Body of pancreas (tissue), 4 donors: ENCODE results near the gene ROBO2. TPM values are rescaled to one million over a fixed set of nuclear protein-coding genes. Genes with fewer than 3 reads are reported as not detected.
A peak's percentile ranks its signal among the peaks of the same experiment; 100 is the strongest.

Experiments
- ATAC-seq: fragments of 150-250 bp; one replicate; pipeline ENCODE4 v1.9.1; 2016
- DNase-seq, 4 donors: peaks; one replicate each; pipeline ENCODE4 v3.0.0-alpha.2; 2019
- H3K27ac ChIP-seq, 4 donors: fragments of 200-600 bp; sonication (generic); 1 replicate in 3 of 4; 2 replicates in 1 of 4; pipeline versions ENCODE4 v1.5.1 to v1.6.1; 2016 to 2019; ENCODE audit warnings: mild to moderate bottlenecking in 1 of 4, mixed read lengths in 1 of 4, moderate library complexity in 1 of 4
- H3K27me3 ChIP-seq, 2 donors: fragments of 200-600 bp; sonication (generic); one replicate each; pipeline ENCODE4 v1.6.0; 2016; ENCODE audit warnings: mild to moderate bottlenecking in 1 of 2
- H3K36me3 ChIP-seq, 2 donors: fragments of 200-600 bp; sonication (generic); replicated peaks in 1 of 2; 2 replicates each; pipeline ENCODE4 v1.5.1; 2016; ENCODE audit warnings: low read depth in 2 of 2; ENCODE audit not compliant: insufficient read depth in 1 of 2
- H3K4me1 ChIP-seq: fragments of 200-600 bp; sonication (generic); one replicate; pipeline ENCODE4 v1.6.0; 2016
- H3K4me3 ChIP-seq, 2 donors: fragments of 200-600 bp; sonication (generic); 1 replicate in 1 of 2; 2 replicates in 1 of 2; pipeline ENCODE4 v1.5.1; 2016 to 2019
- H3K9me3 ChIP-seq, 3 donors: fragments of 200-600 bp; sonication (generic); 1 replicate in 2 of 3; 2 replicates in 1 of 3; pipeline ENCODE4 v1.5.1; 2016
- POLR2A ChIP-seq, 3 donors: fragments of 450-650 bp; IDR thresholded peaks; one replicate each; pipeline ENCODE4 v1.6.1; 2016; ENCODE audit warnings: antibody characterized with exemption in 3 of 3, mild to moderate bottlenecking in 2 of 3
- WGBS, 2 donors: methylation state at CpG; one replicate each; pipeline ENCODE4 v1.1.5; 2017; 5-methylcytosine and 5-hydroxymethylcytosine counted together
- intact Hi-C: fragments of 100-400 bp; cut with DNase I; formaldehyde crosslinking; loops from one replicate; pipeline ENCODE4 v1.15.1; 2023
- total RNA-seq, 2 donors: library from RNA; depleted of rRNA; stranded (reverse); fragments of >200 nt; gene quantifications; one replicate each; pipeline ENCODE4 v1.1.0, GENCODE V29; 2016
- TF ChIP-seq, protein P1 (sequence below), 7 experiments: fragments of 450-650 bp in 4 of 7; fragments of 200-600 bp in 3 of 7; sonication (generic) in 3 of 7; IDR thresholded peaks; one replicate each; pipeline ENCODE4 v1.5.1; 2016 to 2019; ENCODE audit warnings: antibody characterized with exemption in 7 of 7

Gene ROBO2
- total RNA-seq, 2 donors from 2014 or later = 1.3 to 3.0 TPM

GRCh38 chr3:77096966-77097890 is 57.3 kb downstream of the ROBO2 start:
- no peaks in the 10 kb centered on the region for H3K27me3 ChIP-seq
- H3K27ac ChIP-seq = no peak overlapping the region
- no peaks in the 10 kb centered on the region for H3K9me3 ChIP-seq
- H3K4me1 ChIP-seq = no peaks in the 10 kb centered on the region
- no peak for TF ChIP-seq POLR2A (IDR thresholded peaks at IDR 0.05)
- intact Hi-C loops = no loop called here
- ATAC-seq (no peak), DNase-seq (no peak)
- 72 to 76% methylated on average over 12 of the region's 12 CpGs for WGBS, 2 donors
- no peak overlapping the region for H3K4me3 ChIP-seq
- no peaks in the 10 kb centered on the region for H3K36me3 ChIP-seq

- Histone ChIP-seq H3K4me3 (no peak overlapping the region), H3K9me3 (no peaks in the 10 kb centered on the region), H3K36me3 (no peaks in the 10 kb centered on the region), H3K27ac (no peak overlapping the region), H3K27me3 (no peaks in the 10 kb centered on the region), H3K4me1 (no peaks in the 10 kb centered on the region)
- ATAC-seq (no peak), DNase-seq (no peak)
- TF ChIP-seq, protein P1, sequence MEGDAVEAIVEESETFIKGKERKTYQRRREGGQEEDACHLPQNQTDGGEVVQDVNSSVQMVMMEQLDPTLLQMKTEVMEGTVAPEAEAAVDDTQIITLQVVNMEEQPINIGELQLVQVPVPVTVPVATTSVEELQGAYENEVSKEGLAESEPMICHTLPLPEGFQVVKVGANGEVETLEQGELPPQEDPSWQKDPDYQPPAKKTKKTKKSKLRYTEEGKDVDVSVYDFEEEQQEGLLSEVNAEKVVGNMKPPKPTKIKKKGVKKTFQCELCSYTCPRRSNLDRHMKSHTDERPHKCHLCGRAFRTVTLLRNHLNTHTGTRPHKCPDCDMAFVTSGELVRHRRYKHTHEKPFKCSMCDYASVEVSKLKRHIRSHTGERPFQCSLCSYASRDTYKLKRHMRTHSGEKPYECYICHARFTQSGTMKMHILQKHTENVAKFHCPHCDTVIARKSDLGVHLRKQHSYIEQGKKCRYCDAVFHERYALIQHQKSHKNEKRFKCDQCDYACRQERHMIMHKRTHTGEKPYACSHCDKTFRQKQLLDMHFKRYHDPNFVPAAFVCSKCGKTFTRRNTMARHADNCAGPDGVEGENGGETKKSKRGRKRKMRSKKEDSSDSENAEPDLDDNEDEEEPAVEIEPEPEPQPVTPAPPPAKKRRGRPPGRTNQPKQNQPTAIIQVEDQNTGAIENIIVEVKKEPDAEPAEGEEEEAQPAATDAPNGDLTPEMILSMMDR (IDR thresholded peaks at IDR 0.05) = no peak
- no peak for TF ChIP-seq POLR2A (IDR thresholded peaks at IDR 0.05)
- intact Hi-C loops = no loop called here
- 84% methylated on average over 6 of the region's 6 CpGs for WGBS, 2 donors
Measured at GRCh38 chr3:77102951-77103769, 63.3 kb downstream of the ROBO2 start.

GRCh38 chr3:77122652-77123051 is 82.8 kb downstream of the ROBO2 start:
- H3K27ac ChIP-seq = no peak overlapping the region
- no peak for ATAC-seq
- H3K4me3 ChIP-seq = no peak overlapping the region
- 31 to 43% methylated on average over 2 of the region's 2 CpGs for WGBS, 2 donors
- H3K36me3 ChIP-seq = no peaks in the 10 kb centered on the region
- intact Hi-C loops = no loop called here
- H3K4me1 ChIP-seq = no peaks in the 10 kb centered on the region
- DNase-seq = no peak
- no peaks in the 10 kb centered on the region for H3K9me3 ChIP-seq
- TF ChIP-seq POLR2A (IDR thresholded peaks at IDR 0.05) = no peak
- TF ChIP-seq, protein P1 (IDR thresholded peaks at IDR 0.05) = no peak
- H3K27me3 ChIP-seq = no peaks in the 10 kb centered on the region

GRCh38 chr3:77125966-77126365 is 86.1 kb downstream of the ROBO2 start:
- no peaks in the 10 kb centered on the region for H3K4me1 ChIP-seq
- WGBS, 2 donors = 48 to 53% methylated on average over 3 of the region's 3 CpGs
- no peaks in the 10 kb centered on the region for H3K27me3 ChIP-seq
- intact Hi-C loops = no loop called here
- no peak overlapping the region for H3K4me3 ChIP-seq
- no peaks in the 10 kb centered on the region for H3K36me3 ChIP-seq
- H3K9me3 ChIP-seq = no peaks in the 10 kb centered on the region
- DNase-seq = no peak
- no peak overlapping the region for H3K27ac ChIP-seq
- ATAC-seq = no peak
- TF ChIP-seq, protein P1 (IDR thresholded peaks at IDR 0.05) = no peak
- no peak for TF ChIP-seq POLR2A (IDR thresholded peaks at IDR 0.05)

DNA sequence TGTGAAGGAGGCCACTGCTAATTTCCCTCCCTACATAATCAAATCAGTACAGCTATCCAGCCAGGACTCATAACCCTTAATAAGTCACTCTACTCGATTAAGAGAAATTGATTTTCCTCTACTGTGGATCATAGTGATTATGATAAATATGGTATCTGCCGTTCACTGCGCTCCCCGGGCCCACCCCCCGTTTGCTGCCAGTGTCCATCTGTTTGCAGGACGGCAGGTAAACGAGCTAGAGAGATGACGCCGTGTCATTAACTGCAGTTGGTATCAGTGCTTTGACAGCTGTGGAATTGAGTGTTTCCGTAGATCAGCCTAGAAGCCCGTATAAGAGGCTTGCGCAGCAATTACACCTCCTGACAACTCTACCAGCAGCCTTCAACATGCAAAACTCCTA is 94.9 kb downstream of the ROBO2 start:
- 10 to 24% methylated on average over 12 of the region's 12 CpGs for WGBS, 2 donors

More for the DNA sequence above, 94.9 kb downstream of the ROBO2 start:
- ATAC-seq (no peak), DNase-seq (peak in 1 of 4 donors; percentile 4)
- Histone ChIP-seq H3K4me3 (no peak overlapping the region), H3K27me3 (no peaks in the 10 kb centered on the region), H3K27ac (no peak overlapping the region), H3K9me3 (no peaks in the 10 kb centered on the region), H3K36me3 (no peaks in the 10 kb centered on the region), H3K4me1 (no peaks in the 10 kb centered on the region)
- TF ChIP-seq, protein P1 (IDR thresholded peaks at IDR 0.05) = no peak
- TF ChIP-seq POLR2A (IDR thresholded peaks at IDR 0.05) = no peak
- intact Hi-C loops = no loop called here
